WERI-Rb-1 (cell line): Measurements from ENCODE around the gene COL4A5.

ENCODE experiments used
- DNase-seq: peaks from one replicate; pipeline ENCODE4 v3.0.0-alpha.2; 2020
- H3K27ac ChIP-seq: fragments of 250-450 bp; sonication (Bioruptor Pico); 2 replicates; pipeline ENCODE4 v1.5.1; 2020; ENCODE audit warnings: mild to moderate bottlenecking, moderate library complexity
- H3K27me3 ChIP-seq: fragments of 250-450 bp; sonication (Bioruptor Pico); 2 replicates; pipeline ENCODE4 v1.5.1; 2021; ENCODE audit warnings: mild to moderate bottlenecking, low read depth, moderate library complexity; ENCODE audit not compliant: insufficient read depth, severe bottlenecking
- H3K36me3 ChIP-seq: fragments of 250-450 bp; sonication (Bioruptor Pico); 2 replicates; pipeline ENCODE4 v1.5.1; 2020; ENCODE audit warnings: mild to moderate bottlenecking, moderate library complexity
- H3K4me3 ChIP-seq: 2 replicates; pipeline ENCODE4 v1.5.1; 2011; ENCODE audit warnings: low read depth, mild to moderate bottlenecking, control low read depth, low read length
- H3K9me3 ChIP-seq: fragments of 250-450 bp; sonication (Bioruptor Pico); 2 replicates; pipeline ENCODE4 v1.5.1; 2021; ENCODE audit warnings: mild to moderate bottlenecking, moderate library complexity; ENCODE audit not compliant: severe bottlenecking
- CTCF ChIP-seq: IDR thresholded peaks from 2 replicates; pipeline ENCODE4 v1.5.1; 2011; ENCODE audit warnings: low read depth, mild to moderate bottlenecking, control low read depth, inconsistent platforms, low read length

COL4A5 gene

GRCh38 chrX:108736509-108737479, 297.2 kb downstream of the COL4A5 start, which contains the start of gene IRS4:
IRS4 (minus strand) TSS chrX:108736563.
- DNase-seq = no peak
- no peak within 1 kb of the TSS for H3K27ac ChIP-seq
- H3K36me3 ChIP-seq = no peaks in the 10 kb centered on the region
- no peak within 1 kb of the TSS for H3K4me3 ChIP-seq
- peaks cover 79% of the 10 kb centered on the region for H3K27me3 ChIP-seq
- H3K9me3 ChIP-seq = no peaks in the 10 kb centered on the region
- TF ChIP-seq CTCF = no peak

- no peaks in the 10 kb centered on the region for H3K9me3 ChIP-seq
- H3K4me3 ChIP-seq = no peak overlapping the region
- no peak overlapping the region for H3K27ac ChIP-seq
- peaks cover 82% of the 10 kb centered on the region for H3K27me3 ChIP-seq
- no peak for TF ChIP-seq CTCF
- DNase-seq = no peak
- no peaks in the 10 kb centered on the region for H3K36me3 ChIP-seq
Measured at GRCh38 chrX:108737754-108738153, 298.1 kb downstream of the COL4A5 start.

- no peak for DNase-seq
- Histone ChIP-seq H3K27me3 (peaks cover 57% of the 10 kb centered on the region), H3K27ac (no peak overlapping the region), H3K36me3 (no peaks in the 10 kb centered on the region), H3K9me3 (no peaks in the 10 kb centered on the region), H3K4me3 (no peak overlapping the region)
- TF ChIP-seq CTCF = no peak
Measured at GRCh38 chrX:108740299-108740774, 300.7 kb downstream of the COL4A5 start.
